HepG2 (cell line): ENCODE data around the gene IGF2BP1. TPM values are rescaled to one million over a fixed set of nuclear protein-coding genes. Genes with fewer than 3 reads are reported as not detected.

Source experiments
- ATAC-seq: fragments of 200-7000 bp; cut with Tn5 transposase; 3 replicates; pipeline ENCODE4 v1.9.1; 2020; ENCODE audit warnings: mild to moderate bottlenecking, moderate library complexity
- BruUV-seq: library from RNA; stranded (reverse); fragments of 400-500 nt; replicated peaks from 2 replicates; lab custom pipeline; 2021; lab: Mats Ljungman, UMichigan
- CTCF ChIA-PET: fragments of 300-600 bp; formaldehyde crosslinking; extraction: SDS; loops from one replicate; lab custom pipeline; 2021; ENCODE audit warnings: low total read pairs, inconsistent platforms, low intra/inter-chr PET ratio; lab: Yijun Ruan, JAX
- POLR2A ChIA-PET: fragments of 350-600 bp; sonication (Branson Sonifier 250); formaldehyde crosslinking; loops from one replicate; lab custom pipeline; 2020; ENCODE audit warnings: antibody characterized with exemption, inconsistent platforms; lab: Yijun Ruan, JAX
- DNase-seq: peaks from one replicate; pipeline ENCODE4 v3.0.0-alpha.2; 2015; ENCODE audit warnings: low spot score
- FAIRE-seq: peaks from 3 replicates; lab custom pipeline; 2011; peaks lifted over from hg19 to GRCh38; lab: Jason Lieb, UNC
- H2AFZ ChIP-seq: one replicate; pipeline ENCODE4 v1.6.1; 2011; ENCODE audit warnings: low read length, inconsistent platforms
- H3K27ac ChIP-seq: fragments of 300-600 bp; 3 replicates; pipeline ENCODE4 v1.8.0; 2011; ENCODE audit warnings: mixed run types, mild to moderate bottlenecking, mixed read lengths, low read length, inconsistent platforms; ENCODE audit not compliant: insufficient read depth; ENCODE audit errors: extremely low read length
- H3K27me3 ChIP-seq, 2 experiments: fragments of 200-600 bp in 1 of 2; 2 replicates in 1 of 2; 3 replicates in 1 of 2; pipeline versions ENCODE4 v1.6.0 to v1.8.0; 2011; ENCODE audit warnings: low read length in 2 of 2, mild to moderate bottlenecking in 2 of 2, moderate library complexity in 2 of 2, inconsistent platforms in 1 of 2; ENCODE audit not compliant: insufficient read depth in 2 of 2, control insufficient read depth in 1 of 2
- H3K36me3 ChIP-seq, 2 experiments: fragments of 200-600 bp in 1 of 2; replicated peaks in 1 of 2; 2 replicates in 1 of 2; 3 replicates in 1 of 2; pipeline versions ENCODE4 v1.5.1 to v1.8.0; 2011; ENCODE audit warnings: low read length in 2 of 2, inconsistent platforms in 1 of 2; ENCODE audit not compliant: insufficient read depth in 2 of 2, control insufficient read depth in 1 of 2
- H3K4me1 ChIP-seq: 2 replicates; pipeline ENCODE4 v1.5.1; 2012; ENCODE audit warnings: low read length, inconsistent platforms; ENCODE audit not compliant: insufficient read depth
- H3K4me2 ChIP-seq: 2 replicates; pipeline ENCODE4 v1.6.0; 2011; ENCODE audit warnings: low read depth, low read length, inconsistent platforms
- H3K4me3 ChIP-seq, 3 experiments: fragments of 200-600 bp in 1 of 3; sonication (generic), shearing (Covaris generic) in 1 of 3; replicated peaks in 1 of 3; 2 replicates each; pipeline ENCODE4 v1.5.1; 2011 to 2016; ENCODE audit warnings: low read length in 3 of 3, inconsistent platforms in 2 of 3, low read depth in 2 of 3, mild to moderate bottlenecking in 2 of 3, control low read depth in 1 of 3, mixed read lengths in 1 of 3; ENCODE audit not compliant: insufficient read depth in 1 of 3
- H3K79me2 ChIP-seq: one replicate; pipeline ENCODE4 v1.6.1; 2011; ENCODE audit warnings: low read length, inconsistent platforms; ENCODE audit not compliant: insufficient read depth
- H3K9ac ChIP-seq: 2 replicates; pipeline ENCODE4 v1.6.0; 2011; ENCODE audit warnings: mild to moderate bottlenecking, low read depth, low read length, inconsistent platforms; ENCODE audit not compliant: insufficient read depth
- H3K9me3 ChIP-seq: 2 replicates; pipeline ENCODE4 v1.5.1; 2012; ENCODE audit warnings: mild to moderate bottlenecking, low read length
- H4K20me1 ChIP-seq: 2 replicates; pipeline ENCODE4 v1.6.0; 2011; ENCODE audit warnings: inconsistent platforms, mild to moderate bottlenecking, low read length, moderate library complexity; ENCODE audit not compliant: insufficient read depth
- BCL6 ChIP-seq: IDR thresholded peaks from 2 replicates; pipeline ENCODE4 v1.6.1; 2016; ENCODE audit warnings: missing genetic modification reagents, missing compliant biosample characterization
- HDAC1 ChIP-seq: sonication (generic); formaldehyde crosslinking; IDR thresholded peaks from 2 replicates; pipeline ENCODE4 v1.5.1; 2020; ENCODE audit warnings: mild to moderate bottlenecking, missing genetic modification reagents
- MAFF ChIP-seq: IDR thresholded peaks from 2 replicates; pipeline ENCODE4 v1.6.1; 2011; ENCODE audit warnings: low read depth, low read length, improper control_type of control experiment
- POLR2G ChIP-seq: fragments of 200-400 bp; formaldehyde crosslinking; IDR thresholded peaks from 2 replicates; pipeline ENCODE4 v1.6.1; 2018; ENCODE audit warnings: mild to moderate bottlenecking, low read depth, low read length, moderate library complexity
- RXRA ChIP-seq: sonication (generic); formaldehyde crosslinking; IDR thresholded peaks from 2 replicates; pipeline ENCODE4 v1.5.1; 2020; ENCODE audit warnings: missing genetic modification reagents
- SPEN ChIP-seq: sonication (generic); formaldehyde crosslinking; IDR thresholded peaks from 2 replicates; pipeline ENCODE4 v1.5.1; 2020; ENCODE audit warnings: low read depth, mild to moderate bottlenecking, missing genetic modification reagents
- ZFP37 ChIP-seq: sonication (generic); formaldehyde crosslinking; IDR thresholded peaks from 2 replicates; pipeline ENCODE4 v1.4.0; 2020; ENCODE audit warnings: missing genetic modification reagents, borderline replicate concordance
- ZNF350 ChIP-seq: sonication (generic); formaldehyde crosslinking; IDR thresholded peaks from 2 replicates; pipeline ENCODE4 v1.4.0; 2020; ENCODE audit warnings: mild to moderate bottlenecking, low read depth, missing genetic modification reagents, borderline replicate concordance
- ZSCAN31 ChIP-seq: sonication (generic); formaldehyde crosslinking; IDR thresholded peaks from 2 replicates; pipeline ENCODE4 v1.5.0; 2020; ENCODE audit warnings: low read depth, mild to moderate bottlenecking, missing genetic modification reagents
- WGBS: methylation state at CpG from one replicate; pipeline ENCODE4 v1.1.6; 2017; ENCODE audit warnings: low lambda C conversion rate; 5-methylcytosine and 5-hydroxymethylcytosine counted together
- in situ Hi-C: cut with HindIII; loops from 2 replicates; pipeline ENCODE4 v1.10.0; 2017; ENCODE audit warnings: low pct_unique_long_range_greater_than_20kb; ENCODE audit not compliant: extremely low pct_ligation_motif_present
- intact Hi-C: fragments of 100-400 bp; cut with micrococcal nuclease; formaldehyde crosslinking; loops from one replicate; pipeline ENCODE4 v1.10.0; 2022; ENCODE audit not compliant: unreplicated experiment
- polyA plus RNA-seq, 8 experiments: library from polyadenylated mRNA; depleted of rRNA in 3 of 8; stranded (reverse) in 7 of 8; unstranded in 1 of 8; fragments of >200 nt; fragmentation: Illumina TruSeq in 4 of 8; extraction: Trizol in 4 of 8; gene quantifications; 2 replicates each; pipeline versions ENCODE4 v1.2.1 to v1.2.3, GENCODE V29; 2011 to 2016; ENCODE audit warnings: low read depth in 4 of 8, missing spikeins in 1 of 8, mixed read lengths in 1 of 8; ENCODE audit not compliant: insufficient read depth in 1 of 8
- total RNA-seq, 5 experiments: library from RNA; depleted of rRNA; stranded (reverse); fragments of >200 nt; fragmentation: Illumina TruSeq; extraction: Trizol; gene quantifications; 2 replicates each; pipeline ENCODE4 v1.2.3, GENCODE V29; 2016; ENCODE audit warnings: low read depth in 1 of 5
- TF ChIP-seq, protein P1 (sequence below): sonication (generic); formaldehyde crosslinking; IDR thresholded peaks from 2 replicates; pipeline ENCODE4; 2020; ENCODE audit warnings: missing genetic modification reagents, mild to moderate bottlenecking, borderline replicate concordance
- TF ChIP-seq, protein P2 (sequence below): sonication (generic); formaldehyde crosslinking; IDR thresholded peaks from 2 replicates; pipeline ENCODE4 v1.4.0; 2020; ENCODE audit warnings: mild to moderate bottlenecking, low read depth, missing genetic modification reagents
- TF ChIP-seq, protein P3 (sequence below): sonication (generic); formaldehyde crosslinking; IDR thresholded peaks from 2 replicates; pipeline ENCODE4 v1.8.1; 2023; ENCODE audit warnings: mild to moderate bottlenecking, missing genetic modification reagents, borderline replicate concordance
- TF ChIP-seq, protein P4 (sequence below): sonication (generic); formaldehyde crosslinking; conservative IDR thresholded peaks from 2 replicates; pipeline ENCODE4 v1.4.0; 2020; ENCODE audit warnings: missing genetic modification reagents
- TF ChIP-seq, protein P5 (sequence below): fragments of 450-650 bp; IDR thresholded peaks from 2 replicates; pipeline ENCODE4 v1.6.1; 2016

Gene IGF2BP1
- total and polyA plus RNA-seq, 2 of the 13 experiments (the other 11 are each of a cell fraction or from before 2014, with no cell fraction given) = 29.7 to 75.1 TPM

DNA sequence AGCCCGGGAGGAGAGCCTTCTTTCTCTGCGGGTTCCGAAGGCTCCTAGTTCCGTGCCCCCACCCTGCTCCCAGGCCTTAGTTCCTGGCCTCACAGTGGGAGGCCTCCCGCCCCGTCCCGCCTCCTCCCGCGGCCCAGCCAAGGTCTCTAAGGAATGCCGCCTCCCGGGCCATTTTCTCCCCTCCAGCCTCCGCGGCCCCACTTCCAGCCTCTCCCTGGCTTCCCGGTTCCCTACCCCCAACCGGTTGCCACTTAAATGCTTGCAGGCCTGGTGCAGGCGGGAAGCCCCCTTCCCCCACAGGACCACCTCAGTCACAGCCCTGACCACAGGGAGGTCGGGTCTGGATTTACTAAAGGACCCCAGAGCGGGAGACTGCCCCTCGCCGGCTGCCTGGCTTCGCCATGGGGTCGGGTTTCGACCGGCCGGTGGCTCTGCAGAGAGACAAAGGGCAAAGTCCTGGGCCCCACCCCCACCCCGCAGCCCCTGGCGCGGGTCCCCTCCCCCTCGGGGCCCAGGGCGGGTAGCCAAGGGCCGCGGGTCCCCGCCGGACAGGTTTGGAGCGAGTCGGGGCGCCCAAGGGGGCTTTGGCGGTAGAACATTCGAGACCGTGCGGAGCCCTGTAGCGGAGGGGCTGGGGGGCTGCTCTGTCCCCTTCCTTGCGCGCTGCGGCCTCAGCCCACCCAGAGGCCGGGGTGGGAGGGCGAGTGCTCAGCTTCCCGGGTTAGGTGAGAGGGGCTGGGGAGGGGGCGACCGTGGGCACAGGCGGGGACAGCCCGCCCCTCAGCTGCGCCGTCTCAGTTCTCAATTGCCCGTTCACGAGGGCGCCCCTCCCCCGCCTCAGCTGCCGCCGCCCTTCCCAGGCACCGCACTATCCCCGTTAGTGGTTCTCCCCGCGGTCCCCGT lies 16.4 kb downstream of the IGF2BP1 start:
- Histone ChIP-seq H3K9me3 (no peaks in the 10 kb centered on the region), H3K4me3 (peak overlapping the region; percentile 18 to 43 (median 41); a peak in 5 of 6 replicates), H3K36me3 (peaks cover 17 to 40% of the 10 kb centered on the region in 2 experiments), H4K20me1 (peaks cover 29% of the 10 kb centered on the region), H3K9ac (peak overlapping the region; percentile 57), H3K27ac (peak overlapping the region; percentile 85), H3K79me2 (peaks cover 89% of the 10 kb centered on the region), H2AFZ (no peak overlapping the region), H3K27me3 (no peaks in the 10 kb centered on the region), H3K4me2 (peak overlapping the region; percentile 61), H3K4me1 (peaks cover 97% of the 10 kb centered on the region)
- ChIA-PET CTCF (interaction anchor here (2.2 kb wide), 1 partner anchor 59 kb away, joined by 7 read pairs; no protein-coding TSS in a partner anchor), POLR2A (interaction anchor here (1.4 to 6.3 kb wide), 6 partner anchors 16 to 121 kb away, joined by 5 to 65 read pairs (median 12); partner anchors contain the start of genes ATP5MC1 and IGF2BP1)
- 80% methylated on average over 44 of the region's 65 CpGs for WGBS
- BruUV-seq = no TSS peak
- DNase-seq (no peak), ATAC-seq (peak; percentile 68), FAIRE-seq (no peak)
- in situ Hi-C loops = no loop called here
- intact Hi-C loops = no loop called here
- TF ChIP-seq ZFP37 (no peak), POLR2G (peak; percentile 45; the same call in 1 of the 2 replicates), ZNF350 (CRISPR knock-in tag) (peak; percentile 58; the same call in 1 of the 2 replicates), BCL6 (0 out of 2 replicates have a peak, but pooled peaks have one; percentile 19), RXRA (CRISPR knock-in tag) (no peak), ZSCAN31 (CRISPR knock-in tag) (no peak), HDAC1 (peak; percentile 20), SPEN (no peak; the same call in 1 of the 2 replicates), MAFF (no peak)
- TF ChIP-seq, protein P1, sequence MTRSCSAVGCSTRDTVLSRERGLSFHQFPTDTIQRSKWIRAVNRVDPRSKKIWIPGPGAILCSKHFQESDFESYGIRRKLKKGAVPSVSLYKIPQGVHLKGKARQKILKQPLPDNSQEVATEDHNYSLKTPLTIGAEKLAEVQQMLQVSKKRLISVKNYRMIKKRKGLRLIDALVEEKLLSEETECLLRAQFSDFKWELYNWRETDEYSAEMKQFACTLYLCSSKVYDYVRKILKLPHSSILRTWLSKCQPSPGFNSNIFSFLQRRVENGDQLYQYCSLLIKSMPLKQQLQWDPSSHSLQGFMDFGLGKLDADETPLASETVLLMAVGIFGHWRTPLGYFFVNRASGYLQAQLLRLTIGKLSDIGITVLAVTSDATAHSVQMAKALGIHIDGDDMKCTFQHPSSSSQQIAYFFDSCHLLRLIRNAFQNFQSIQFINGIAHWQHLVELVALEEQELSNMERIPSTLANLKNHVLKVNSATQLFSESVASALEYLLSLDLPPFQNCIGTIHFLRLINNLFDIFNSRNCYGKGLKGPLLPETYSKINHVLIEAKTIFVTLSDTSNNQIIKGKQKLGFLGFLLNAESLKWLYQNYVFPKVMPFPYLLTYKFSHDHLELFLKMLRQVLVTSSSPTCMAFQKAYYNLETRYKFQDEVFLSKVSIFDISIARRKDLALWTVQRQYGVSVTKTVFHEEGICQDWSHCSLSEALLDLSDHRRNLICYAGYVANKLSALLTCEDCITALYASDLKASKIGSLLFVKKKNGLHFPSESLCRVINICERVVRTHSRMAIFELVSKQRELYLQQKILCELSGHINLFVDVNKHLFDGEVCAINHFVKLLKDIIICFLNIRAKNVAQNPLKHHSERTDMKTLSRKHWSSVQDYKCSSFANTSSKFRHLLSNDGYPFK (CRISPR knock-in tag) = no peak
- TF ChIP-seq, protein P2, sequence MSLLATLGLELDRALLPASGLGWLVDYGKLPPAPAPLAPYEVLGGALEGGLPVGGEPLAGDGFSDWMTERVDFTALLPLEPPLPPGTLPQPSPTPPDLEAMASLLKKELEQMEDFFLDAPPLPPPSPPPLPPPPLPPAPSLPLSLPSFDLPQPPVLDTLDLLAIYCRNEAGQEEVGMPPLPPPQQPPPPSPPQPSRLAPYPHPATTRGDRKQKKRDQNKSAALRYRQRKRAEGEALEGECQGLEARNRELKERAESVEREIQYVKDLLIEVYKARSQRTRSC (CRISPR knock-in tag) = no peak
- TF ChIP-seq, protein P3, sequence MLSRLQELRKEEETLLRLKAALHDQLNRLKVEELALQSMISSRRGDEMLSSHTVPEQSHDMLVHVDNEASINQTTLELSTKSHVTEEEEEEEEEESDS (CRISPR knock-in tag) = no peak
- TF ChIP-seq, protein P4, sequence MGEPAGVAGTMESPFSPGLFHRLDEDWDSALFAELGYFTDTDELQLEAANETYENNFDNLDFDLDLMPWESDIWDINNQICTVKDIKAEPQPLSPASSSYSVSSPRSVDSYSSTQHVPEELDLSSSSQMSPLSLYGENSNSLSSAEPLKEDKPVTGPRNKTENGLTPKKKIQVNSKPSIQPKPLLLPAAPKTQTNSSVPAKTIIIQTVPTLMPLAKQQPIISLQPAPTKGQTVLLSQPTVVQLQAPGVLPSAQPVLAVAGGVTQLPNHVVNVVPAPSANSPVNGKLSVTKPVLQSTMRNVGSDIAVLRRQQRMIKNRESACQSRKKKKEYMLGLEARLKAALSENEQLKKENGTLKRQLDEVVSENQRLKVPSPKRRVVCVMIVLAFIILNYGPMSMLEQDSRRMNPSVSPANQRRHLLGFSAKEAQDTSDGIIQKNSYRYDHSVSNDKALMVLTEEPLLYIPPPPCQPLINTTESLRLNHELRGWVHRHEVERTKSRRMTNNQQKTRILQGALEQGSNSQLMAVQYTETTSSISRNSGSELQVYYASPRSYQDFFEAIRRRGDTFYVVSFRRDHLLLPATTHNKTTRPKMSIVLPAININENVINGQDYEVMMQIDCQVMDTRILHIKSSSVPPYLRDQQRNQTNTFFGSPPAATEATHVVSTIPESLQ (CRISPR knock-in tag) = no peak
- TF ChIP-seq, protein P5, sequence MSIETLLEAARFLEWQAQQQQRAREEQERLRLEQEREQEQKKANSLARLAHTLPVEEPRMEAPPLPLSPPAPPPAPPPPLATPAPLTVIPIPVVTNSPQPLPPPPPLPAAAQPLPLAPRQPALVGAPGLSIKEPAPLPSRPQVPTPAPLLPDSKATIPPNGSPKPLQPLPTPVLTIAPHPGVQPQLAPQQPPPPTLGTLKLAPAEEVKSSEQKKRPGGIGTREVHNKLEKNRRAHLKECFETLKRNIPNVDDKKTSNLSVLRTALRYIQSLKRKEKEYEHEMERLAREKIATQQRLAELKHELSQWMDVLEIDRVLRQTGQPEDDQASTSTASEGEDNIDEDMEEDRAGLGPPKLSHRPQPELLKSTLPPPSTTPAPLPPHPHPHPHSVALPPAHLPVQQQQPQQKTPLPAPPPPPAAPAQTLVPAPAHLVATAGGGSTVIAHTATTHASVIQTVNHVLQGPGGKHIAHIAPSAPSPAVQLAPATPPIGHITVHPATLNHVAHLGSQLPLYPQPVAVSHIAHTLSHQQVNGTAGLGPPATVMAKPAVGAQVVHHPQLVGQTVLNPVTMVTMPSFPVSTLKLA = no peak
